HEK293 (cell line): Measurements from ENCODE around the gene TPST1.

ENCODE experiments used
- CTCF ChIP-seq: fragments of 450-650 bp; formaldehyde crosslinking; IDR thresholded peaks from 2 replicates; pipeline ENCODE4 v1.5.1; 2016; ENCODE audit warnings: missing biosample characterization, missing genetic modification characterization
- ZBTB20 ChIP-seq: fragments of 450-650 bp; formaldehyde crosslinking; IDR thresholded peaks from 2 replicates; pipeline ENCODE4 v1.5.1; 2016; ENCODE audit warnings: missing biosample characterization, missing genetic modification characterization
- ZBTB7A ChIP-seq: fragments of 450-650 bp; formaldehyde crosslinking; IDR thresholded peaks from 2 replicates; pipeline ENCODE4 v1.5.1; 2016; ENCODE audit warnings: low read depth, missing biosample characterization, missing genetic modification characterization
- ZNF398 ChIP-seq: fragments of 450-650 bp; formaldehyde crosslinking; IDR thresholded peaks from 2 replicates; pipeline ENCODE4 v1.5.1; 2017; ENCODE audit warnings: missing biosample characterization, missing genetic modification characterization

- TF ChIP-seq ZBTB7A: no peak
- no peak for TF ChIP-seq ZNF398 (tag by site-specific recombination)
- no peak for TF ChIP-seq ZBTB20
- no peak for TF ChIP-seq CTCF (tag by site-specific recombination)
Observed at GRCh38 chr7:66257481-66257880, 52.3 kb downstream of the TPST1 start.
